A549 (cell line): ENCODE results near the gene TOM1L2. TPM values are rescaled to one million over a fixed set of nuclear protein-coding genes. Genes with fewer than 3 reads are reported as not detected.

Experiments
- ATAC-seq, 2 experiments: fragments of 200-7000 bp in 1 of 2; fragments of >200 bp in 1 of 2; cut with Nextera tagmentation in 1 of 2; cut with Tn5 transposase in 1 of 2; 3 replicates each; pipeline versions ENCODE4 v1.8.0 to v1.9.1; 2018 to 2020; ENCODE audit warnings: mild to moderate bottlenecking in 1 of 2, moderate library complexity in 1 of 2
- CTCF ChIA-PET: fragments of 300-600 bp; sonication (Branson Sonifier 250); formaldehyde crosslinking; extraction: SDS; loops from one replicate; lab custom pipeline; 2021; ENCODE audit warnings: antibody characterized with exemption, inconsistent platforms; lab: Yijun Ruan, JAX
- POLR2A ChIA-PET: fragments of 350-600 bp; formaldehyde crosslinking; extraction: SDS; loops from one replicate; lab custom pipeline; 2021; ENCODE audit warnings: antibody characterized with exemption, inconsistent platforms; lab: Yijun Ruan, JAX
- DNase-seq, 2 experiments: peaks; one replicate each; pipeline versions ENCODE4 v3.0.0 to v3.0.0-alpha.2; 2011 to 2016; ENCODE audit warnings: low read depth in 1 of 2, low spot score in 1 of 2
- FAIRE-seq: peaks from 2 replicates; lab custom pipeline; 2011; peaks lifted over from hg19 to GRCh38; lab: Jason Lieb, UNC
- H3K27ac ChIP-seq, 2 experiments: fragments of >200 bp; sonication (Bioruptor Twin); formaldehyde crosslinking; 3 replicates each; pipeline ENCODE4 v1.5.1; 2016 to 2017
- H3K4me1 ChIP-seq: fragments of >200 bp; sonication (Bioruptor Twin); formaldehyde crosslinking; 3 replicates; pipeline ENCODE4 v1.6.1; 2016
- H3K4me2 ChIP-seq: fragments of >200 bp; sonication (Bioruptor Twin); formaldehyde crosslinking; 3 replicates; pipeline ENCODE4 v1.6.1; 2016
- H3K4me3 ChIP-seq: fragments of >200 bp; sonication (Bioruptor Twin); formaldehyde crosslinking; 3 replicates; pipeline ENCODE4 v1.5.1; 2016
- H3K9me3 ChIP-seq: fragments of >200 bp; sonication (Bioruptor Twin); formaldehyde crosslinking; 3 replicates; pipeline ENCODE4 v1.6.1; 2016
- BCL3 ChIP-seq: fragments of >200 bp; sonication (Bioruptor Twin); formaldehyde crosslinking; IDR thresholded peaks from 3 replicates; pipeline ENCODE4 v1.6.1; 2016
- CBX2 ChIP-seq: fragments of 200-600 bp; sonication (generic); IDR thresholded peaks from 2 replicates; pipeline ENCODE4 v1.6.1; 2016; ENCODE audit warnings: low read depth, mild to moderate bottlenecking, borderline replicate concordance
- CBX8 ChIP-seq: fragments of 200-600 bp; sonication (generic); IDR thresholded peaks from 2 replicates; pipeline ENCODE4 v1.6.1; 2016
- CHD2 ChIP-seq: fragments of 150-350 bp; IDR thresholded peaks from 2 replicates; pipeline ENCODE4 v1.6.1; 2014; ENCODE audit warnings: low read length; ENCODE audit not compliant: partially characterized antibody
- CTCF ChIP-seq: fragments of >200 bp; sonication (Bioruptor Twin); formaldehyde crosslinking; IDR thresholded peaks from 3 replicates; pipeline ENCODE4 v1.5.1; 2016
- E2F6 ChIP-seq: IDR thresholded peaks from 2 replicates; pipeline ENCODE4 v1.6.1; 2012; ENCODE audit warnings: low read depth, borderline replicate concordance
- EP300 ChIP-seq, 2 experiments: fragments of >200 bp; sonication (Bioruptor Twin); formaldehyde crosslinking; IDR thresholded peaks; 2 replicates in 1 of 2; 3 replicates in 1 of 2; pipeline ENCODE4 v1.6.1; 2016 to 2017
- ESRRA ChIP-seq: fragments of 150-350 bp; IDR thresholded peaks from 2 replicates; pipeline ENCODE4 v1.6.1; 2014; ENCODE audit warnings: mild to moderate bottlenecking, low read length, borderline replicate concordance
- FOSB ChIP-seq: fragments of 250-450 bp; sonication (Bioruptor Pico); IDR thresholded peaks from 2 replicates; pipeline ENCODE4 v1.5.0; 2020; ENCODE audit warnings: mild to moderate bottlenecking, moderate library complexity
- FOSL2 ChIP-seq, 2 experiments: fragments of 450-650 bp in 1 of 2; fragments of >200 bp in 1 of 2; sonication (Bioruptor Twin) in 1 of 2; formaldehyde crosslinking; IDR thresholded peaks; 2 replicates each; pipeline versions ENCODE4 v1.5.0 to v1.6.1; 2016 to 2020; ENCODE audit warnings: mild to moderate bottlenecking in 1 of 2, moderate library complexity in 1 of 2
- HMGXB4 ChIP-seq: fragments of 250-450 bp; sonication (Bioruptor Pico); IDR thresholded peaks from 2 replicates; pipeline ENCODE4 v1.5.0; 2021; ENCODE audit warnings: mild to moderate bottlenecking, moderate library complexity, borderline replicate concordance
- JUN ChIP-seq, 2 experiments: fragments of >200 bp; sonication (Bioruptor Twin); formaldehyde crosslinking; IDR thresholded peaks; 2 replicates in 1 of 2; 3 replicates in 1 of 2; pipeline ENCODE4 v1.6.1; 2016 to 2017
- JUNB ChIP-seq: fragments of >200 bp; sonication (Bioruptor Twin); formaldehyde crosslinking; IDR thresholded peaks from 2 replicates; pipeline ENCODE4 v1.6.1; 2016
- KDM1A ChIP-seq: fragments of 200-600 bp; sonication (generic); IDR thresholded peaks from 2 replicates; pipeline ENCODE4 v1.6.1; 2016; ENCODE audit warnings: low read depth, mild to moderate bottlenecking
- KDM5A ChIP-seq: fragments of 200-600 bp; sonication (generic); IDR thresholded peaks from 2 replicates; pipeline ENCODE4 v1.6.1; 2016; ENCODE audit warnings: antibody characterized with exemption, mild to moderate bottlenecking
- MAFK ChIP-seq: fragments of 450-650 bp; IDR thresholded peaks from 2 replicates; pipeline ENCODE4 v1.6.1; 2014; ENCODE audit not compliant: partially characterized antibody
- MAZ ChIP-seq: fragments of 150-350 bp; IDR thresholded peaks from 2 replicates; pipeline ENCODE4 v1.6.1; 2014; ENCODE audit warnings: antibody characterized with exemption, low read depth, low read length, borderline replicate concordance
- MYC ChIP-seq: IDR thresholded peaks from 2 replicates; pipeline ENCODE4 v1.6.1; 2012; ENCODE audit warnings: mild to moderate bottlenecking, inconsistent platforms, low read length, improper control_type of control experiment, borderline replicate concordance
- PHF8 ChIP-seq: fragments of 200-600 bp; sonication (generic); IDR thresholded peaks from 2 replicates; pipeline ENCODE4 v1.6.1; 2016; ENCODE audit warnings: low read depth, mild to moderate bottlenecking, antibody characterized with exemption, moderate library complexity, borderline replicate concordance
- POLR2A ChIP-seq: IDR thresholded peaks from 2 replicates; pipeline ENCODE4 v1.6.1; 2012; ENCODE audit warnings: mild to moderate bottlenecking, low read length
- RCOR1 ChIP-seq: fragments of 150-350 bp; IDR thresholded peaks from 2 replicates; pipeline ENCODE4 v1.6.1; 2014; ENCODE audit warnings: antibody characterized with exemption, low read length, low read depth
- RFX5 ChIP-seq: fragments of 450-650 bp; IDR thresholded peaks from 2 replicates; pipeline ENCODE4 v1.7.1; 2014; ENCODE audit warnings: antibody characterized with exemption, mild to moderate bottlenecking, moderate library complexity
- RNF2 ChIP-seq: fragments of 200-600 bp; sonication (generic); IDR thresholded peaks from 2 replicates; pipeline ENCODE4 v1.6.1; 2016; ENCODE audit warnings: low read depth, mild to moderate bottlenecking, antibody characterized with exemption, moderate library complexity, borderline replicate concordance
- SMC3 ChIP-seq: fragments of >200 bp; sonication (Bioruptor Twin); formaldehyde crosslinking; IDR thresholded peaks from 3 replicates; pipeline ENCODE4 v1.6.1; 2018; ENCODE audit warnings: inconsistent platforms
- SREBF2 ChIP-seq: fragments of 450-650 bp; IDR thresholded peaks from 2 replicates; pipeline ENCODE4 v1.6.1; 2014; ENCODE audit warnings: mild to moderate bottlenecking, moderate library complexity
- TFCP2L1 ChIP-seq: fragments of 250-450 bp; sonication (Bioruptor Pico); IDR thresholded peaks from 2 replicates; pipeline ENCODE4 v1.5.0; 2021; ENCODE audit warnings: mild to moderate bottlenecking
- TP53 ChIP-seq: fragments of 250-450 bp; sonication (Bioruptor Pico); IDR thresholded peaks from 2 replicates; pipeline ENCODE4 v1.5.0; 2021; ENCODE audit warnings: mild to moderate bottlenecking, moderate library complexity
- ZSCAN20 ChIP-seq: fragments of 250-450 bp; sonication (Bioruptor Pico); IDR thresholded peaks from 2 replicates; pipeline ENCODE4 v1.8.0; 2022; ENCODE audit warnings: mild to moderate bottlenecking, moderate library complexity
- WGBS: methylation state at CpG from one replicate; pipeline ENCODE4 v1.1.6; 2017; ENCODE audit errors: missing lambda C conversion rate; 5-methylcytosine and 5-hydroxymethylcytosine counted together
- polyA plus RNA-seq, 4 experiments: library from polyadenylated mRNA; depleted of rRNA in 3 of 4; stranded (reverse); fragments of >200 nt; fragmentation: RNase III in 1 of 4; extraction: RNeasy Plus Mini Kit Qiagen cat#74134 plus additional on column Dnase treatment in 1 of 4; gene quantifications; 2 replicates in 3 of 4; 3 replicates in 1 of 4; pipeline ENCODE4 v1.2.3, GENCODE V29; 2011 to 2017
- TF ChIP-seq, protein P1 (sequence below): IDR thresholded peaks from 2 replicates; pipeline ENCODE4 v1.6.1; 2012
- TF ChIP-seq, protein P2 (sequence below): IDR thresholded peaks from 2 replicates; pipeline ENCODE4 v1.6.1; 2012
- TF ChIP-seq, protein P3 (sequence below): fragments of 150-350 bp; IDR thresholded peaks from 2 replicates; pipeline ENCODE4 v1.6.1; 2014; ENCODE audit warnings: low read depth, mild to moderate bottlenecking, low read length

The TOM1L2 gene
- polyA plus RNA-seq, 2 of the 4 experiments (the other 2 are of a cell fraction): 19.2 to 24.7 TPM

GRCh38 chr17:17993366-17993765 lies 21.2 kb upstream of the TOM1L2 start:
- FAIRE-seq (no peak), DNase-seq (no peak), ATAC-seq (no peak)
- H3K4me3 ChIP-seq: no peak overlapping the region
- TF ChIP-seq CTCF: no peak
- TF ChIP-seq POLR2A: no peak
- TF ChIP-seq, protein P1, sequence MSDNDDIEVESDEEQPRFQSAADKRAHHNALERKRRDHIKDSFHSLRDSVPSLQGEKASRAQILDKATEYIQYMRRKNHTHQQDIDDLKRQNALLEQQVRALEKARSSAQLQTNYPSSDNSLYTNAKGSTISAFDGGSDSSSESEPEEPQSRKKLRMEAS: no peak
- no peak for TF ChIP-seq TP53 (CRISPR knock-in tag)
- no peak for TF ChIP-seq RCOR1
- no peak for TF ChIP-seq KDM1A
- TF ChIP-seq CBX8: no peak
- no peak for TF ChIP-seq MAFK
- no peak for TF ChIP-seq RNF2
- TF ChIP-seq, protein P2, sequence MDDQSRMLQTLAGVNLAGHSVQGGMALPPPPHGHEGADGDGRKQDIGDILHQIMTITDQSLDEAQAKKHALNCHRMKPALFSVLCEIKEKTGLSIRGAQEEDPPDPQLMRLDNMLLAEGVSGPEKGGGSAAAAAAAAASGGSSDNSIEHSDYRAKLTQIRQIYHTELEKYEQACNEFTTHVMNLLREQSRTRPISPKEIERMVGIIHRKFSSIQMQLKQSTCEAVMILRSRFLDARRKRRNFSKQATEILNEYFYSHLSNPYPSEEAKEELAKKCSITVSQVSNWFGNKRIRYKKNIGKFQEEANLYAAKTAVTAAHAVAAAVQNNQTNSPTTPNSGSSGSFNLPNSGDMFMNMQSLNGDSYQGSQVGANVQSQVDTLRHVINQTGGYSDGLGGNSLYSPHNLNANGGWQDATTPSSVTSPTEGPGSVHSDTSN: no peak
- no peak for TF ChIP-seq FOSB
- no peak for TF ChIP-seq SREBF2
- no peak for TF ChIP-seq KDM5A
- no peak for TF ChIP-seq SMC3
- no peak for TF ChIP-seq RFX5
- no peak for TF ChIP-seq JUN (IDR thresholded peaks at IDR 0.05)
- TF ChIP-seq BCL3: no peak
- no peak for TF ChIP-seq JUNB
- no peak for TF ChIP-seq CHD2
- no peak for TF ChIP-seq MAZ
- no peaks in the 10 kb centered on the region for H3K9me3 ChIP-seq
- H3K4me2 ChIP-seq: no peak overlapping the region
- H3K4me1 ChIP-seq: peaks cover 42% of the 10 kb centered on the region
- CTCF ChIA-PET: interaction anchor here (1.4 to 5.1 kb wide), 9 partner anchors 9 to 102 kb away, joined by 3 to 34 read pairs (median 9); no protein-coding TSS in a partner anchor
- peak overlapping the region in 1 of 2 experiments; percentile 84; a peak in 3 of 6 replicates for H3K27ac ChIP-seq
- WGBS: 98% methylated on average over 2 of the region's 2 CpGs
- POLR2A ChIA-PET: no interaction called here

DNA sequence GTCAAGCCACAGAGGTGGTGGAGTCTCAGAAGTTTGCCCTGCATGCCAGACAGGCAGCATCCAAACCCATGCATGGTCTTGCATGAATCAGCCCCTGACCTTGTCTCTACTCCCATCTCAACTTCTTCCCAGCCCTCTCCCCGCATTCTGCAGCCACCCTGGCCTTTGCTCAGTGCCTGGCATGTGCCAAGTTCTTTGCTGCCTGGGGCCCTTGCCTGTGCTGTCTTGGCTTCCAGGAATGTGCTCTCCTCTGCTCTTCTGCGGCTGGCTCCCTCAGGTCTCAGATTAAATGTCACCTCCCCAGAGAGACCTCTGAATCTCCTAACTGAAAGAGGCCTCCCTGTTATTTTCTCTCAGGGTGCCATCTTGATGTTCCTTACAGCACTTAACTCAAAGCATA lies 18.1 kb upstream of the TOM1L2 start:
- DNase-seq (peak in 1 of 2 experiments; percentile 37), FAIRE-seq (peak; percentile 76), ATAC-seq (peak; percentile 3 to 47; a peak in 3 of 6 replicates)
- TF ChIP-seq, protein P3, sequence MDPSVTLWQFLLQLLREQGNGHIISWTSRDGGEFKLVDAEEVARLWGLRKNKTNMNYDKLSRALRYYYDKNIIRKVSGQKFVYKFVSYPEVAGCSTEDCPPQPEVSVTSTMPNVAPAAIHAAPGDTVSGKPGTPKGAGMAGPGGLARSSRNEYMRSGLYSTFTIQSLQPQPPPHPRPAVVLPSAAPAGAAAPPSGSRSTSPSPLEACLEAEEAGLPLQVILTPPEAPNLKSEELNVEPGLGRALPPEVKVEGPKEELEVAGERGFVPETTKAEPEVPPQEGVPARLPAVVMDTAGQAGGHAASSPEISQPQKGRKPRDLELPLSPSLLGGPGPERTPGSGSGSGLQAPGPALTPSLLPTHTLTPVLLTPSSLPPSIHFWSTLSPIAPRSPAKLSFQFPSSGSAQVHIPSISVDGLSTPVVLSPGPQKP: no peak
- TF ChIP-seq FOSL2 (IDR thresholded peaks at IDR 0.05): no peak
- no peak for TF ChIP-seq FOSL2 (CRISPR knock-in tag; IDR thresholded peaks at IDR 0.05)
- TF ChIP-seq ZSCAN20 (CRISPR knock-in tag): no peak
- no peak for TF ChIP-seq HMGXB4
- TF ChIP-seq MYC: no peak
- TF ChIP-seq ESRRA: no peak
- TF ChIP-seq, protein P1: peak; percentile 73
- TF ChIP-seq PHF8: no peak
- TF ChIP-seq CBX2: no peak
- TF ChIP-seq E2F6: 0 out of 2 replicates have a peak, but pooled peaks have one; percentile 11
- no peak for TF ChIP-seq EP300 (IDR thresholded peaks at IDR 0.05)
- TF ChIP-seq JUNB: no peak
- TF ChIP-seq TFCP2L1 (CRISPR knock-in tag): no peak
- CTCF ChIA-PET: interaction anchor here (1.8 to 5.1 kb wide), 3 partner anchors 43 to 99 kb away, joined by 5 to 29 read pairs (median 15); no protein-coding TSS in a partner anchor
- WGBS: 10% methylated on average over 2 of the region's 2 CpGs
- Histone ChIP-seq H3K4me2 (peak overlapping the region; percentile 66), H3K9me3 (no peaks in the 10 kb centered on the region), H3K27ac (peak overlapping the region; percentile 64 to 84), H3K4me3 (no peak overlapping the region), H3K4me1 (peaks cover 42% of the 10 kb centered on the region)
- POLR2A ChIA-PET: no interaction called here
